B cell (primary cell): ENCODE results near the gene HCN4. TPM values are rescaled to one million over a fixed set of nuclear protein-coding genes. Genes with fewer than 3 reads are reported as not detected.

Experiments
- ATAC-seq: fragments of 200-7000 bp; cut with Tn5 transposase; one replicate; pipeline ENCODE4 v1.10.0; 2021; ENCODE audit warnings: low read depth, mild to moderate bottlenecking, moderate number of reproducible peaks, moderate library complexity
- CTCF ChIA-PET: fragments of 350-600 bp; sonication (Branson Sonifier 250); formaldehyde crosslinking; loops from one replicate; lab custom pipeline; 2021; ENCODE audit warnings: antibody characterized with exemption, inconsistent platforms; lab: Charles Lee
- POLR2A ChIA-PET: fragments of 350-600 bp; sonication (Branson Sonifier 250); formaldehyde crosslinking; loops from one replicate; lab custom pipeline; 2021; ENCODE audit warnings: antibody characterized with exemption; lab: Charles Lee
- DNase-seq: peaks from one replicate; pipeline ENCODE4 v3.0.0; 2013
- H2AFZ ChIP-seq: 2 replicates; pipeline ENCODE4 v1.6.1; 2012; ENCODE audit warnings: mild to moderate bottlenecking, low read depth, low read length; ENCODE audit not compliant: insufficient read depth, poor library complexity, severe bottlenecking
- H3K27ac ChIP-seq, 2 donors: 1 replicate in 1 of 2; 2 replicates in 1 of 2; pipeline ENCODE4 v1.5.1; 2012 to 2013; ENCODE audit warnings: low read length in 2 of 2, mild to moderate bottlenecking in 2 of 2, moderate library complexity in 1 of 2
- H3K27me3 ChIP-seq, 4 experiments: fragments of 200-600 bp in 1 of 4; sonication (generic) in 1 of 4; replicated peaks in 1 of 4; 1 replicate in 2 of 4; 2 replicates in 2 of 4; pipeline versions ENCODE4 v1.6.1 to v1.7.0; 2013 to 2016; ENCODE audit warnings: low read length in 3 of 4, mild to moderate bottlenecking in 2 of 4, mixed read lengths in 1 of 4, moderate library complexity in 1 of 4; ENCODE audit not compliant: insufficient read depth in 4 of 4, control insufficient read depth in 3 of 4; ENCODE audit errors: control extremely low read depth in 1 of 4
- H3K36me3 ChIP-seq, 2 experiments: replicated peaks in 1 of 2; 1 replicate in 1 of 2; 2 replicates in 1 of 2; pipeline versions ENCODE4 v1.6.1 to v1.7.1; 2013; ENCODE audit warnings: low read length in 1 of 2; ENCODE audit not compliant: insufficient read depth in 2 of 2, control insufficient read depth in 1 of 2; ENCODE audit errors: control extremely low read depth in 1 of 2, extremely low read depth in 1 of 2
- H3K4me1 ChIP-seq, 2 donors: fragments of 200-600 bp in 1 of 2; sonication (generic) in 1 of 2; 1 replicate in 1 of 2; 2 replicates in 1 of 2; pipeline versions ENCODE4 v1.5.1 to v1.6.1; 2013 to 2017; ENCODE audit warnings: low read length in 2 of 2; ENCODE audit not compliant: control insufficient read depth in 2 of 2, insufficient read depth in 2 of 2
- H3K4me2 ChIP-seq: replicated peaks from 2 replicates; pipeline ENCODE3; 2012; ENCODE audit warnings: mild to moderate bottlenecking, low read depth, low read length; ENCODE audit not compliant: poor library complexity, severe bottlenecking
- H3K4me3 ChIP-seq, 5 experiments: fragments of 200-600 bp in 1 of 5; sonication (generic) in 1 of 5; 1 replicate in 3 of 5; 2 replicates in 2 of 5; pipeline versions ENCODE4 v1.5.1 to v1.7.0; 2011 to 2016; ENCODE audit warnings: low read length in 4 of 5, mild to moderate bottlenecking in 4 of 5, low read depth in 2 of 5, control low read depth in 1 of 5, moderate library complexity in 1 of 5; ENCODE audit not compliant: insufficient read depth in 1 of 5; ENCODE audit errors: control extremely low read depth in 1 of 5, extremely low read depth in 1 of 5
- H3K79me2 ChIP-seq: fragments of 200-600 bp; sonication (generic); one replicate; pipeline ENCODE4 v1.6.0; 2016; ENCODE audit warnings: low read length; ENCODE audit not compliant: control insufficient read depth, insufficient read depth
- H3K9ac ChIP-seq: fragments of 200-600 bp; sonication (generic); 2 replicates; pipeline ENCODE4 v1.6.1; 2017; ENCODE audit warnings: mild to moderate bottlenecking, low read length, moderate library complexity
- H3K9me3 ChIP-seq, 3 donors: one replicate each; pipeline versions ENCODE4 v1.6.1 to v1.7.1; 2013; ENCODE audit warnings: low read length in 2 of 3; ENCODE audit not compliant: control insufficient read depth in 2 of 3, insufficient read depth in 1 of 3; ENCODE audit errors: control extremely low read depth in 1 of 3
- H4K20me1 ChIP-seq: 2 replicates; pipeline ENCODE4 v1.6.0; 2012; ENCODE audit warnings: mild to moderate bottlenecking, low read length; ENCODE audit not compliant: insufficient read depth, control insufficient read depth, poor library complexity, severe bottlenecking
- H3K27ac Mint-ChIP-seq: one replicate; pipeline ENCODE4 v1.8.0; 2021; ENCODE audit warnings: mixed read lengths
- H3K27me3 Mint-ChIP-seq: one replicate; pipeline ENCODE4 v1.8.0; 2021; ENCODE audit warnings: mixed read lengths
- H3K4me1 Mint-ChIP-seq: one replicate; pipeline ENCODE4 v1.8.0; 2021; ENCODE audit warnings: mixed read lengths
- H3K4me3 Mint-ChIP-seq: one replicate; pipeline ENCODE4 v1.8.0; 2021; ENCODE audit warnings: mixed read lengths
- H3K9me3 Mint-ChIP-seq: one replicate; pipeline ENCODE4 v1.8.0; 2022; ENCODE audit warnings: mixed read lengths; ENCODE audit not compliant: insufficient read depth
- CTCF ChIP-seq: fragments of 200-600 bp; IDR thresholded peaks from one replicate; pipeline ENCODE4 v1.8.0; 2022; ENCODE audit warnings: antibody characterized with exemption, mild to moderate bottlenecking
- EZH2 ChIP-seq: IDR thresholded peaks from 2 replicates; pipeline ENCODE4 v1.6.1; 2012; ENCODE audit warnings: borderline replicate concordance, low read depth, mild to moderate bottlenecking, moderate library complexity, low read length; ENCODE audit not compliant: insufficient read depth, poor library complexity, severe bottlenecking
- WGBS: methylation state at CpG from one replicate; pipeline ENCODE4 v1.1.5; 2013; ENCODE audit warnings: missing lambda C conversion rate; ENCODE audit not compliant: insufficient coverage; 5-methylcytosine and 5-hydroxymethylcytosine counted together
- intact Hi-C: fragments of 100-400 bp; cut with micrococcal nuclease; formaldehyde crosslinking; loops from one replicate; pipeline ENCODE4 v1.10.0; 2022
- polyA plus RNA-seq: library from polyadenylated mRNA; depleted of rRNA; stranded (reverse); fragments of >200 nt; gene quantifications from 2 replicates; pipeline ENCODE4 v1.2.3, GENCODE V29; 2012
- total RNA-seq, 2 donors: library from RNA; stranded (reverse); fragments of 120-200 nt in 1 of 2; gene quantifications; 1 replicate in 1 of 2; 2 replicates in 1 of 2; pipeline versions ENCODE4 v1.2.3 to v1.2.4, GENCODE V29; 2013 to 2022

Gene HCN4
- total and polyA plus RNA-seq, 2 donors (not counting 1 experiment from before 2014, with no cell fraction given) = not detected

- H3K4me3 Mint-ChIP-seq = no peak overlapping the region
- Histone ChIP-seq H3K4me1 (no peaks in the 10 kb centered on the region), H3K9me3 (no peaks in the 10 kb centered on the region), H3K4me2 (no peak overlapping the region), H3K4me3 (no peak overlapping the region), H3K27me3 (peaks cover 0 to 2% (median 0%) of the 10 kb centered on the region in 4 experiments), H3K36me3 (no peaks in the 10 kb centered on the region), H4K20me1 (no peaks in the 10 kb centered on the region), H3K27ac (no peak overlapping the region), H3K79me2 (no peaks in the 10 kb centered on the region), H2AFZ (no peak overlapping the region), H3K9ac (no peak overlapping the region)
- H3K9me3 Mint-ChIP-seq = no peaks in the 10 kb centered on the region
- intact Hi-C loops = no loop called here
- no peaks in the 10 kb centered on the region for H3K4me1 Mint-ChIP-seq
- ATAC-seq = no peak
- H3K27ac Mint-ChIP-seq = no peak overlapping the region
- WGBS = 66% methylated on average over 6 of the region's 8 CpGs
- CTCF ChIA-PET = no interaction called here
- no peak for DNase-seq
- POLR2A ChIA-PET = no interaction called here
- TF ChIP-seq EZH2 (no peak), CTCF (no peak)
- peaks cover 36% of the 10 kb centered on the region for H3K27me3 Mint-ChIP-seq
Observed at GRCh38 chr15:73386886-73387506, 18.2 kb upstream of the HCN4 start.

- no peak overlapping the region for H3K9ac ChIP-seq
- H3K27me3 Mint-ChIP-seq = peaks cover 35% of the 10 kb centered on the region
- intact Hi-C loops = no loop called here
- CTCF ChIA-PET = no interaction called here
- no peak overlapping the region for H2AFZ ChIP-seq
- DNase-seq (no peak), ATAC-seq (no peak)
- no peak overlapping the region for H3K27ac Mint-ChIP-seq
- peaks cover 0 to 3% (median 0%) of the 10 kb centered on the region in 3 donors for H3K9me3 ChIP-seq
- no peaks in the 10 kb centered on the region for H3K4me1 Mint-ChIP-seq
- H3K4me2 ChIP-seq = no peak overlapping the region
- H3K4me1 ChIP-seq = no peaks in the 10 kb centered on the region
- POLR2A ChIA-PET = no interaction called here
- H3K4me3 ChIP-seq = no peak overlapping the region
- peaks cover 6% of the 10 kb centered on the region for H3K9me3 Mint-ChIP-seq
- 92% methylated on average over 4 of the region's 5 CpGs for WGBS
- no peak for TF ChIP-seq EZH2
- no peak for TF ChIP-seq CTCF
- H3K27me3 ChIP-seq = peaks cover 0 to 2% (median 0%) of the 10 kb centered on the region in 4 experiments
- H3K36me3 ChIP-seq = no peaks in the 10 kb centered on the region
- no peaks in the 10 kb centered on the region for H4K20me1 ChIP-seq
- H3K27ac ChIP-seq = no peak overlapping the region
- no peak overlapping the region for H3K4me3 Mint-ChIP-seq
- H3K79me2 ChIP-seq = no peaks in the 10 kb centered on the region
Observed at GRCh38 chr15:73386238-73386637, 17.5 kb upstream of the HCN4 start.
